GM19324 (cell line): ENCODE measurements around the gene GSTO2.

Experiments used
- ATAC-seq: cut with Tn5 transposase; IDR thresholded peaks from one replicate; pipeline ENCODE4 v1.9.1; 2021; ENCODE audit warnings: mild to moderate bottlenecking, moderate library complexity; ENCODE audit not compliant: unreplicated experiment, low FRiP score

The GSTO2 gene

DNA sequence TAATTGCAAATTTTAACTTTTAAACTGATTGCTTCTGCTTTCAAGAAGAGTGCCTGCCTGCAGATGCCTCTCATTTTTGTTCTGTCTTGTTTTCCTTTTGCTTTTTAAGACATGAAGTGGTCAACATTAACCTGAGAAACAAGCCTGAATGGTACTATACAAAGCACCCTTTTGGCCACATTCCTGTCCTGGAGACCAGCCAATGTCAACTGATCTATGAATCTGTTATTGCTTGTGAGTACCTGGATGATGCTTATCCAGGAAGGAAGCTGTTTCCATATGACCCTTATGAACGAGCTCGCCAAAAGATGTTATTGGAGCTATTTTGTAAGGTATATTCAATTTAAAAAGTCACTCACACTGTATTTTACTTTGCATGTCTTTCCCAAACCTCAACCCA lies 8.8 kb downstream of the GSTO2 start:
- no peak for ATAC-seq

DNA sequence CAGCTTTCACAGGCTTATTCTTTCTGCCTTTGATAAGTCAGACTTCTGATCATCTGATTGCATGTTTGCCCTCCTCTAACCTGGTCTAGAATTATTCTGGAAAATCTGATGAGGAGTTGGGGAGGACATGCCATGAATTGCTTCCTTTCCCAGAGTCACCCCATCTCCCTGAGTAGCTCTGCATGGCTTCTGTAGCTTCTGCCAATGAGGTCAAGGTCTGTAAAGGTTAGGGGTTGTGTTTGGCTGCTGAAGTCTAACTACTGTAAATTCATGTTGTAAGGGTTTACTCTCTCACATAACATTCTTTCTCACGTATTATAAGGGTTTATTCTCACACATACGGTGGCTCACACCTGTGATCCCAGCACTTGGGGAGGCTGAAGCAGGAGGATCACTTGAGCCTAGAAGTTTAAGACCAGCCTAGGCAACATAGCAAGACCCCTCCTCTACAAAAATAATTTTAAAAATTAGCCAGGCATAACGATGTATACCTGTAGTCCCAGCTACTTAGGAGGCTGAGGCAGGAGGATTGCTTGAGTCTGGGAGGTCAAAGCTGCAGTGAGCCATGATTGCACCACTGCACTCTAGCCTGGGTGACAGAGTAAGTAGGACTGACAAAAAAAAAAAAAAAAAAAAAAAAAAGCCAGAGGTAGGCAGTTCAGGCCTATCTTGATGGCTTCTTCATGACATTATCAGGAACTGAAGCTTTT lies 10.7 kb downstream of the GSTO2 start:
- no peak for ATAC-seq

DNA sequence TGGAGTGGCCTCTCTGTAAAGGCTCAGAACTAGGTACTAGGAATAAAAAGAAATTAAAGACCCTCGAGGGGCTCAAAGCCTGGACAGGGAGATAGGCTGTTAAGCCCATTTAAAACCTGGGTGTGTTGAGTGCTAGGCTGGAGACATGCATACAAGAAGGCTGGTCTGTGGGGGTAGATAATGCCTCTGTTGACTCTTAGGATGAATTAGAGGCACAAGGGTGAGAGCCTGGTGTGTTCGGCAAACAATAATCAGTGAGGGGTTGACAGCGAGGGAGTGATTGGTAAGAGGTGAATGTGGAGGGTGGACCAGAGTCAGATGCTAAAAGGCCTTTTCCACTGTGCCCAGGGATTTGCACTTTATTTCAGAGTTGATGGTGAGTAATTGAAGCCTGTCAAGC lies 12.7 kb downstream of the GSTO2 start:
- no peak for ATAC-seq

DNA sequence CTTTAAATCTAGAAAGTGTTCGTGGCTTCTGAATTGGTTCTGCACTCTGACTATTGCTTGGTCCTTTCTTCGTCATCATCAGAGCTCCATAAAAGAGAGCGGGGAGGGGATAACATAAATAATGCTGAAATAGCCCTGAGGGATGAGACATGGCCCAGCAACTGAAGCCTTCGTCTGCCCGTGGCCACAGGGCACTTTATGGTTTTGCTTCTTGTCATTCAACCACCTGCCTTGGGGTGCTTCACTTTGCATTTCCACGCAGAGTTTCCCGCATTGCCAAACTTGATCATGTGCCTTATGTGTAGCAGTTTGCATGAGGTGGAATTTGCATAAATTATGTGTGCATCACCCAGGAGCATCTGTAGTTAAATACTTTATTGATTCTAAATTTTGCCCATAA lies 15.9 kb downstream of the GSTO2 start:
- ATAC-seq, result no peak

DNA sequence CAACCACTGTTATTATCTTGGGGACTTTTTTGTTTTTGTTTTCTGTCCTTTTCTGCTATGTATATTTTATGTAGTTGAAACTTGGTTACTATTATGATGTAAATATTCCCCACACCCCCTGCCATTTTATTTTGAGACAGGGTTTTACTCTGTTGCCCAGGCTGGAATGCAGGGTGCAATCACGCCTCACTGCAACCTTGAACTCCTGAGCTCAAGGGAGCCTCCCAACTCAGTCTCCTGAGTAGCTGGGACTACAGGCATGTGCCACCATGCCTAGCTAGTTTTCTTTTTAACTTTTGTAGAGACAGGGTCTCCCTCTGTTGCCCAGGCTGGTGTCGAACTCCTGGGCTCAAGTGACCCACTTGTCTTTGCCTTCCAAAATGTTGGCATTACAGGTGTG lies 18.0 kb downstream of the GSTO2 start:
- no peak for ATAC-seq

DNA sequence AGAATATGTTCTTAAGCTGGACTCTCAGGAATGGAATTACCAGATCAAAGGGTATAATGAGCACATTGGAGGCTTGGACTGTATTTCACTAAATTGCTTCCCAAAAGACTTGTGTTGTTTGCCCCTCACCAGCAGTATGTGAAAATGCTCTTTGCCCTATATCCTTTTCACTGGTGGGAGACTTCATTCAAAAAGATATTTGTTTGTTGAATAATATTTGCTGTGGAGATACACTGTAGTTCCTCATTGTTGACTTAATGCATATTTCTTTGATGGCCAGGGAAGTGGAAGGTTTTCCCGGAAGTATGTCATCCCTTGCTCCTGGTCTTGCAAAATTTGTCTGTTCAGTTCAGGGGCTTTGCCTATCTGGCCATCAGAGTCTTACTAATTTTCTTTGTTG lies 19.4 kb downstream of the GSTO2 start:
- ATAC-seq, result no peak

DNA sequence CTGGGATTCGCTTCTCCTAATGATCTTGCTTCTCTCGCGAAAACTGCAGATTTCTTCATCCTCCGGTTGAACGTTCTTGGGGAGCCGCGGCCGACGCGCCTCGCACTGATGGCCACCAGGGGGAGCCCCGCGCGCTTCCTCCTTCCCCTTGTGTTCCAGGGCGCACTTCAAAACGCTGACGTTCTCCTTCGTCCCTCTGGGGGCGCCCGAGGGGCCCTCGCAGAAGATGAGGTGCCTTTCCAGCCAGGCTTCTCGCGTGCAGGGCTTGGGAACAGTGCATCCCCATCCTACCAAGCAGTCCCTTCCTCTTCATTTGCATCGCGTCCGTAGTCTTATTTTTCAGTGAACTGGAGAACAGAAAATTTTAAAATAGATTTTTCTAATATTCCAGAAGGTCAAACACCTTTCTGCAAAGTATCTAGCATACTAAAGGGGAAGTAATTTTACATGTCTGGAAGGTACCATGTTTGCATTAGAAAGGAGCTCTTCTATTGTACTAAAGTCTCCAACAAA lies 22.5 kb downstream of the GSTO2 start:
- peak; percentile 93 for ATAC-seq

DNA sequence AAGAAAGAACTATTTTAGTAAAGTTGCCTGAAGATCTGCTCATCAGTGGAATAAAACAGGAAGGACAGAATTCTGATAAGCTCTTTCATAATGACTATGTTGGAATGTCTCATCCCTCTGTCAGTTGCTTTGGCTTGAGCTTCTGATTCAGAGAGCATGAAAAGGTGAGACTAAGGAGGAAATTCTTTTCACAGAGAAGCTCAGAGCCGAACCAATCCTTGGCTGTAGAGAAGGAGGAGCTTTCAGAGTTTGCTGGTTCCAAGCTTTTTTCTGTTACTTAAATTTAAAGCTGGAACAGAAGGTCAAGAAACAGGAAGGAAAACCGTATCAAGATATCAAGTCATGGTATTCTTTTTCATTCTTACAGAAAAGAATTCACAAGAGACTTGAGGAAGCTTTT lies 24.0 kb downstream of the GSTO2 start:
- no peak for ATAC-seq

DNA sequence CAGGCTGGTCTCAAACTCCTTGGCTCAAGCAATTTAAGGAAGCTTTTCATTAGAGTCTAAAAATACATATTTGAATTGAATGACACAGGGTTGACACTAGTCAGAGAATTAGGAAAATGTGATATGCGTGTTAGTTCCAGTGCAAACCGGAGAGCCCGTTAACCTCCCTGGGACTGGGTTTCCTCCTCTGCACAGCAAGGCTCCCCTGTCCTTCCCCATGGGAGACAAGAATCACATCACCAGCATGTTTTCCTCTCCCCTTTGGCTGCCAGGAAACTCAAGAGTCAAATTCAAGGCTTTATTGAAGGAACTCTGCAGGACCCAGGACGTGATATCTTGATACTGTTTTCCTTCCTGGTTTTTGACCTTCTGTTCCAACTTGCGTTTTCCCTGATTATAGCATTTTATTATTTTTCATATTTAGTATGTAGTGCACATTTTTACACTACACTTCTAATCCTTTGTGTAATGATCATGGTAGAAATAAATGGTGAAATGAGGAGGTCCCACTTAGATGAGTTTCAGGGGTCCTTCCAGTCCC lies 24.9 kb downstream of the GSTO2 start:
- no peak for ATAC-seq

DNA sequence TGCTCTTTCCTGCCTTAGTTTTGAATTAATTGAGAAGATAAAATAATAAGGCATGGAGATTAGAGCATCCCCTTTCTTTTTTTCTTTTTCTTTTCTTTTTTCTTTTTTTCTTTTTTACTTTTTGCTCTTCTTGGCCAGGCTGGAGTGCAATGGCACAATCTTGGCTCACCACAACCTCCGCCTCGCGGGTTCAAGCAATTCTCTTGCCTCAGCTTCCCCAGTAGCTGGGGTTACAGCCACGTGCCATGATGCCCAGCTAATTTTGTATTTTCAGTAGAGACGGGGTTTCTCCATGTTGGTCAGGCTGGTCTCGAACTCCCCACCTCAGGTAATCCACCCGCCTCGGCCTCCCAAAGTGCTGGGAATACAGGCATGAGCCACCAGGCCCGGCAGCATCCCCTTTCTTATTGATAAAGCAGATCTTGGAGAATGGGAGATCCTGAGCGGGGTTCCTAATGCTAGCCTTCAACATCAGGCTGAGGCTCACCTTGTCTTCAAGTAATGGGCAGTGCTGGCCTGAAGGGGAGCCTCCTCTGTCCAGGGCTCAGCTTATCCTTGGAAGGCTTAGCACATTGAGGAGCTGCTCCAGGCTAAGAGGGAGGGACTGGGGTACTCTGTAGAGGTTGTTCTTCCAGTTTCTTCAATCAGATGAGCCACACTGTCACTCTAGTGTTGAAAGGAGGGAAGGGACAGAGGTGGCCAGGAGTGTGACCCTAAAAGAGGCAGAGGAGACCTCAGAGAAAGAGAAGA lies 27.9 kb downstream of the GSTO2 start:
- ATAC-seq, result no peak

DNA sequence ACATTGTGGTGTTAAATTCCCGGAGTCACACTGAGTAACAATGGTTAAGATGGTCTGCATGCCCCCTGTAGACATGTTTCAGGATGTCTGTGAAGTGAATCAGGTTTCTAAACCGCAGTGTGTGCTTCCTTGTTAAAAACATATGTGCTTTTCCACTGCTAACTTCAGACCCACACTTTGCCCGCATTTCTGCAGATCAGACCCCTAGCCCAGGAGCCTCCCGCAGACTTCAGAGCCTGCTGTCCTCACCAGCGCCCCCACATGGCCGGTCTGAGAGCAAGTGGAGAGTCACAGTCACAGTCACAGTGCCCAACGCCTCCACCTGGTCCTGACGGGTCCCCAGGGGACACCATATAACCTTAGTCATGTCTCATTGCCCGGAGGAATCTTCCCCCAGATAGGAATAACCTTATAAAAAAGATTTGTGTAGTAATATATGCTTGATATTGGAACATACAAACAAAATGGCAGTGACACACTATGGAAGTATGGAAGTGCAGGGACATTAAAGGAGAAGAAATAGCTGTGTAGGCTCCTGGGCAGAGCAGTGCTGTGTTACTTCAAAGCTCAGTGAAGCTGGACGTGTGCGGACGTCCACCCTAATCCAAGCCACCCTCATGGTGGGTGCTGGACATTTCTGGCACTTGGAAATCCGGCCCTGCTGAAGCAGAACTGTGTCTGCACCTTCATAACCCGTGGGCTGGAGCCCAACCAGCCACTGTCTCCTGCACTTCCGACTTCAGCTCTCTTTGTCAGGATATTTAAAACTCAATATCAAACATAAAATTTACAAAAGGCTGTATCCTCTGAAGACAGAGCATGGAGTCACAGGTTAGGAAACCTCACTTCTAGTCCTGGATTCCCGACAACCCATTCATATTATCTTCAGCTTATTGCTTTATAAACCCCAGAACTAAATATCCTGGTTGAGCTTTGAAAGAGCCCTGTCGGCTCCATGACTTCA lies 29.0 kb downstream of the GSTO2 start:
- ATAC-seq, result no peak

DNA sequence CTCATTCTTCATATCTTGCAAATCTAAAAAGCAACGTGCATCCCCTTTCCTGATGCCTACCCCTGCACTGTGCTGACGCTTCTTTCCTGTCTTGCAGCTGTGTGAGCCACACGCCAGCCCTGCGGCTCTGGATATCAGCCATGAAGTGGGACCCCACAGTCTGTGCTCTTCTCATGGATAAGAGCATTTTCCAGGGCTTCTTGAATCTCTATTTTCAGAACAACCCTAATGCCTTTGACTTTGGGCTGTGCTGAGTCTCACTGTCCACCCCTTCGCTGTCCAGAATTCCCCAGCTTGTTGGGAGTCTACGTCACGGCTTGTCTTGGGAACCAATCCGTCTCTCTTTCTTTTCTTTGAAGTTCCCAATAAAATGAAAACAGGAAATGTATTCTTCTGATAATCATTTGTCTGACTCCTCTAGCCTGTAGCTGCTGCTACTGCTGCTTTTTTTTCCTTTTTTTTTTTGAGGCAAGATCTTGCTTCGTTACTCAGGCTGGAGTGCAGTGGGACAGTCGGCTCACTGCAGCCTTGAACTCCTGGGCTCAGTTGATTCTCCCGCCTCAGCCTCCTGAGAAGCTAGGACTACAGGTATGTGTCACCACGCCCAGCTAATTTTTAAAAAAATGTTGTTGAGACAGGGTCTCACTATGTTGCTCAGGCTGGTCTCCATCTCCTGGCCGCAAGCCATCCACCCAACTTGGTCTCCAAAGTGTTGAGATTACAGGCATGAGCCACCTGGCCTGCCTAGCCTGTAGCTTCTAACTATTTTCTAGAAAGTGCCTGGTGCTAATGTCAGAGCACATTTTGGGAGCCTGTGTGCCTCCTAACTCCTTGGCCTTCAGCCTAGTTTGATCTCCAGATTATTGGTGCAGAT lies 30.3 kb downstream of the GSTO2 start:
- ATAC-seq, result no peak

DNA sequence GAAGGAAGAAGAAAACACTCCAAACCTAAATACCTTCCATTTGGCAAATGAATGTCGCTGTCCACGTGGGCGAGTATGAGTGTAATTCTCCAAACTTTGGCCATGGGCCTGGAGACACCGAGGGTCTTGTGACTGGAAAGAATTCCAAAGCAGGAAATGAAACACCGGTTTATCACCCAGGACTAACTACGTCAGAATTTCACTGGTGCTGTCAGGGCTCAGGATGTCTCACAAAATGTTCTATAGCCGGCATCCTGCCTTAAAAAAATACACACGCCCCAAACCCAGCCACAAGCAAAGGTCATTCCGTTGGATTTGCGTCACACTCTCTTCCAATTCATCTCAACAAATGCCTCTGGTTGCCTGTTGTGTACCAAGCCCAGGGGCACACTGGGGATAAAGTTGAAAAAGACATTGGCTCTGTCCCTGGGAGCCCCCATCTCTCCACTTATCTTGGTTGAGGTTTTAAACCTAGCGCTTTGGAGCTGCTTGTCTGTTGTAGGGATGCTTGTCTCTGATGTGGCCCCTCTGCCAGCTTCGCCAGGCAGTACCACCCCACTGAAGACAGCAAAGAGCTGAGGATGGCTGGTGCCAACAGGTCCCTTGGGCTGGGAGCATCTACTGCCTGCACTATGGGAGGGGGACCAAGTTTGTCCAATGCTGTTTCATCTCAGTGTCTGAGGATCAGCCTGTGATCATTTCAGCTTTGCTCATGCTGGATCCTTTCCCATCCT lies 31.2 kb downstream of the GSTO2 start:
- no peak for ATAC-seq

DNA sequence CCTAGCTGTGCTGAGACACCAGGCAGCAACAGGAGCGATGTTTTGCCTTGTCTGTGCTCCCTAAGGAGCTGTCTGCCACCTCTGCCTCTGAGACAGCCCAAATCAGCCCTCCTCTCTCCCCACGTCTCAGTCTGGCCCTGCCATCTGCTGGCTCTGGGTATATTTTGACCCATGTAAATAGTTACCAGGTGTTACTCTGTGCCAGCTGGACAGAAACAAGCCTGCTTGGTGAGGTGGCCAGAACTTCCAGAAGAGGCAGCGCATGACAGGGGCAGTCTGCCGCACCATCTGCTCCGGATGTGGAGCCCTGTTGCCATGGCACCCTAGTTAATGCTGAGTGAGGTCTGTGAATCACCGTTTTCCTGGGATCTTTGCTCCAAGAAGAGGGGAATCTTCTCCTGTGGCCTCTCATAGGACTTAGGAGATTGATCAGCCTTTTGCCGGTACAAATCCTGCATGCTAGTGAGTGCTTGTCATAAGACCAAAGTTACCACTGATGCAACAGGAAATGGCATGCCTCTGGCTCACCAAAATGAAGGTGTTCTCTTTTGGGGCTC lies 31.8 kb downstream of the GSTO2 start:
- no peak for ATAC-seq

DNA sequence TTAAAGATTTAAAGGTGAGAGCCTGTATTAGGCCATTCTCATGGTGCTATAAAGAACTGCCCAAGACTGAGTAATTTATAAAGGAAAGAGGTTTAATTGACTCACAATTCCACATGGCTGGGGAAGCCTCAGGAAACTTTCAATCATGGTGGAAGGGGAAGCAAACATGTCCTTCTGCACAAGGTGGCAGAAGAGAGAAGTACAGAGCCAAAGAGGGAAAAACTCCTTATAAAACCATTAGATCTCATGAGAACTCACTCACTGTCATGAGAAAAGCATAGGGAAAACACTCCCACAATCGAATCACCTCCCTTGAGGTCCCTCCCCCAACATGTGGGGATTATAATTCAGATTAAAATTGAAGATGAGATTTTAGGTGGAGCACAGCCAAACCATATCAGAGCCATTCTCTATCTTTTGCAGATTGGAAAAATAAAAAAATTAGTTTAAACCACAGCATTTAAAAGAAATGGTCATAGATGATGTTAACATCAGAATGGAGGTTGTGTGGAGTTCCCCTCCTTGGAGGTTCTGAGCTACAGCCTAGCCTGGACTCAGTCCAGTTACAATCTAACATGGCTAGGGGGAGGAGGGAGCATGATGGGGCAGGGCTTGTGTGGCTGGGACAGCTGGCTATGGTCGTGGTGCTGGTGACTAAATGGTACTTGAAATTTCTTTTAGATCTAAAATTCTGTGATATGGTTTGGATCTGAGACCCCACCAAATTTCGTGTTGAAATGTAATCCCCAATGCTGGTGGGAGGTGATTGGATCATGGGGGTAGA lies 33.1 kb downstream of the GSTO2 start:
- no peak for ATAC-seq

DNA sequence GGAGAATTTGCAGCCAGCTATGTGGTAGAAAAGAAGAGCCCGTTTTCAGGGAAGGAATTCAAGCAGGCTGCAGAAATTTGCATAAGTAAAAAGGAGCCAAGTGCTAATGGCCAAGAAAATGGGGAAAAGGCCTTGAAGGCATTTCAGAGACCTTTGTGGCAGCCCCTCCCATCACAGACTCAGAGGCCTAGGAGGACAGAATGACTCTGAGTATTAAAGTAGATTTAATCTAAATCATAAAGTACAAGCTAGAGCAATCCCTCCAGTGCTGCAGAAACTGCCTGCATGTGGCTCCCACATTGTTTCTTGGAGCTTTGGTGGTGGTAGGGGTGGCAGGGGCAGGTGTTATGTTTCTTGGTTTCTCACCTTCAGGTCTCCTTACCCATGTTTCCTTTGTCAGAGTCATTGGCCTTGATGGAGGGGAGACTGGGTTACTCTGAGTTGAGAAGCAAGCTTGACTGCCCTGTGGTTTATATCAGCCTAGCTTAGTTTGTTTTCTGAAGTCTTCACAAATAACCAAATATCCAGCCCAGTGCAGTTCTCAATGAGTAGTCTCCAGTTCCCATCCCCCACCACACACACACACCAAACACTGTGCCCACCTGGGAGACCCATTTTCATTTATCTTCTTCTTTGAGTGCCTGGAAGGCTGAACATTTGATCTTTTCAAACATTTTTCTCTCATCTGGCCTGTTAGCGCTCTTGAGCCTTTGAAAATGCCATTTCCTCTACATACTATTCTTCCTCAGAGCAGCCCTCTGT lies 34.8 kb downstream of the GSTO2 start:
- ATAC-seq, result no peak

DNA sequence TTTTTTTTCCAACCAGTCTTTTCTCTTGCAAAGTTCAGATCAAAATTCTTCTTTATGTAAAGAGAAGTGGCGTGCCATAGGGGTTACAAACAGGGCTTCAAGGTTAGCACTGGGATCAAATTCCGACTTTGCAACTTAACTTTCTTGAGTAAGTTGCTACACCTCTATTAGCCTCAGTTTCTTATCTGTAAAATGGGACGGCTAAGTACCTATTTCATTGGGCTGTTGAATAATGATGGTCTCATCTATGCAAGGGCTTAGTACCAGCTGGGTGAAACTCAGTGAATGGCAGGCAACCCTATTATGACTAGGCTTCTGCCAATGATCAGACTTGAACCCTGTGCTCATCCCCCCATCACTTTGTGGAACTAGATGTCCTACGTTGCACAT lies 35.4 kb downstream of the GSTO2 start:
- no peak for ATAC-seq
